NB4 (cell line): ENCODE data around the gene PPP4R4.

ENCODE experiments used
- CTCF ChIP-seq: IDR thresholded peaks from one replicate; pipeline ENCODE4 v1.5.1; 2012; ENCODE audit warnings: low read depth, low read length
- MAX ChIP-seq: IDR thresholded peaks from 2 replicates; pipeline ENCODE4 v1.6.1; 2011; ENCODE audit warnings: low read depth, low read length
- POLR2A ChIP-seq: IDR thresholded peaks from 2 replicates; pipeline ENCODE4 v1.6.1; 2011; ENCODE audit warnings: mild to moderate bottlenecking; ENCODE audit not compliant: insufficient read length; ENCODE audit errors: extremely low read depth

GRCh38 chr14:94174604-94175010 is 485 bp downstream of the PPP4R4 start:
- TF ChIP-seq CTCF (no peak), MAX (no peak), POLR2A (no peak)
